LNCaP clone FGC (cell line): ENCODE data around the gene PPP2R5C.
A peak's percentile ranks its signal among the peaks of the same experiment; 100 is the strongest.
"Not testable (repeated sequence)": the region's sequence is repeated elsewhere in the genome, so short reads cannot be mapped to it uniquely, and the experiment has no call there.

Source experiments
- DNase-seq: peaks from one replicate; pipeline ENCODE4 v3.0.0-alpha.2; 2011; ENCODE audit warnings: low read depth
- H3K4me3 ChIP-seq: 2 replicates; pipeline ENCODE4 v1.5.1; 2011; ENCODE audit warnings: mild to moderate bottlenecking, low read depth, low read length, control low read depth
- TF ChIP-seq, protein P1 (sequence below): IDR thresholded peaks from 2 replicates; pipeline ENCODE4 v1.5.1; 2012; ENCODE audit warnings: mild to moderate bottlenecking; ENCODE audit not compliant: control insufficient read depth, insufficient read depth; ENCODE audit errors: extremely low read depth

PPP2R5C gene

GRCh38 chr14:101789222-101789621, 27.7 kb downstream of the PPP2R5C start:
- TF ChIP-seq, protein P1, sequence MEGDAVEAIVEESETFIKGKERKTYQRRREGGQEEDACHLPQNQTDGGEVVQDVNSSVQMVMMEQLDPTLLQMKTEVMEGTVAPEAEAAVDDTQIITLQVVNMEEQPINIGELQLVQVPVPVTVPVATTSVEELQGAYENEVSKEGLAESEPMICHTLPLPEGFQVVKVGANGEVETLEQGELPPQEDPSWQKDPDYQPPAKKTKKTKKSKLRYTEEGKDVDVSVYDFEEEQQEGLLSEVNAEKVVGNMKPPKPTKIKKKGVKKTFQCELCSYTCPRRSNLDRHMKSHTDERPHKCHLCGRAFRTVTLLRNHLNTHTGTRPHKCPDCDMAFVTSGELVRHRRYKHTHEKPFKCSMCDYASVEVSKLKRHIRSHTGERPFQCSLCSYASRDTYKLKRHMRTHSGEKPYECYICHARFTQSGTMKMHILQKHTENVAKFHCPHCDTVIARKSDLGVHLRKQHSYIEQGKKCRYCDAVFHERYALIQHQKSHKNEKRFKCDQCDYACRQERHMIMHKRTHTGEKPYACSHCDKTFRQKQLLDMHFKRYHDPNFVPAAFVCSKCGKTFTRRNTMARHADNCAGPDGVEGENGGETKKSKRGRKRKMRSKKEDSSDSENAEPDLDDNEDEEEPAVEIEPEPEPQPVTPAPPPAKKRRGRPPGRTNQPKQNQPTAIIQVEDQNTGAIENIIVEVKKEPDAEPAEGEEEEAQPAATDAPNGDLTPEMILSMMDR, result no peak
- no peak overlapping the region for H3K4me3 ChIP-seq
- DNase-seq, result no peak

DNA sequence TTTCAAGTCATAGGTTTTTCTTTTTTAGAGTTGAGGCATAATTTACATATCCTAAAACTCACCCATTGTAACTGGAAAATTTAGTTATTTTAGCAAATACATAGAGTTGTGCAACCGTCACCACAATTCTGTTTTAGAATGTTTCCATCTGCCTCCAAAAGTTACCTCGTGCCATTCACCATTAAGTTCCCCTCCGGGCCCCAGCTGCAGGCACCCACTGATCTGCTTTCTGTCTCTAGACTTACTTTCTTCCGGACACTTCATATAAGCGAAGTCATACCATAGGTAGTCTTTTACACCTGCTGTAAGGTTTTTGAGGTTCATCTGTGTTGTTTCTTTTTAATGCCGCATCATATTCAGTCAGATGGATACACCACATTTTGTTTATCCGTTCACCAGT, 28.7 kb downstream of the PPP2R5C start:
- TF ChIP-seq, protein P1, result no peak
- no peak overlapping the region for H3K4me3 ChIP-seq

DNA sequence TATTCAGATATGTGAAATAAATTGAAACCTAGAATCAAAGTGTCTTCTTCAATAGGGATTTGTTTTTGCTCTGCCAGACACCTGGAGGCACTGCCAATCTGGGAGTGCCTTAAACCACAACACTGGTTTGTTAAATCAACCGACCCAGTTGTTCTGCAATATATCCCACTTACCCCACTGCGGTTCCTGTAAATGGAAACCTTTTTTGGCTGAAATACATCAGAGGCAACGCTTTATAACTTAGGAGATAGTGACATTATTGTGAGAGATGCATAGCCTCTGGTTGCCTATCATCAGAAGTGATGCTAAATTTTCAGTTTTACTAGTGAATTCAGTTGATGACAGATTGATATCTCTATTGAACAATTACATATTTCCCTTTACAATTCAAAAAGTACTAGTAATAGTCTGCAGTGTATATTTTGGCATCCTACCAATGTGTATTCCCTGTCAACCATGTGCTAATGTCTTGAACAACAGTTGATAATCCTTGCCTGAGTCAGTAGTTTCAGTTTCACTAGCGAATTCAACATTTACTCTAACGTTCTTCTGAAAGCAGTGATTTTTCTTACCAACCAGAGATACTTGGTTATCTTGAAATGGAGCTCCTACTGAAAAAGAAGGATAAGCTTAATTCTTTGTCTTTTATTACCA, 30.5 kb downstream of the PPP2R5C start:
- peak; percentile 41 for DNase-seq
- TF ChIP-seq, protein P1, result no peak
- H3K4me3 ChIP-seq, result peak overlapping the region; percentile 46

More for the DNA sequence above, 28.7 kb downstream of the PPP2R5C start:
- DNase-seq, result no peak

DNA sequence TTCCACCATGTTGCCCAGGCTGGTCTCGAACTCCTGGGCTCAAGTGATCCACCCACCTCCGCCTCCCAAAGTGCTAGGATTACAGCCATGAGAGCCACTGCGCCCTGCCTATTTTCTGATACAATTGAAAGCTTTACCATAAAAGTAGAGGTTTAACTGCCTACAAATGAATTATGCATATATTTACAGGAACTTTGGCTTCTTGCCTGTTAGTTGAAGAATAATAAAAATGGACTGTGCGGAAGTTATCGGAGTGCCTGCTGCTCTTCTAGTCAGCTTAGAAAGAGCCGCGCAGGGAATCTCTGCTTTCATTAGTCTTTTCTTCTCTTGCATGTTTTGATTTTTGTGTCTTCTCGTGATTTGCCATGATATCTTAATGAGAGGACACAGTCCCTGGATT, 34.5 kb downstream of the PPP2R5C start:
- DNase-seq, result no peak
- no peak overlapping the region for H3K4me3 ChIP-seq
- TF ChIP-seq, protein P1, result no peak

- no peak overlapping the region for H3K4me3 ChIP-seq
- TF ChIP-seq, protein P1, result no peak
- no peak for DNase-seq
These were observed 35.0 kb downstream of the PPP2R5C start for GRCh38 chr14:101796479-101796878.

DNA sequence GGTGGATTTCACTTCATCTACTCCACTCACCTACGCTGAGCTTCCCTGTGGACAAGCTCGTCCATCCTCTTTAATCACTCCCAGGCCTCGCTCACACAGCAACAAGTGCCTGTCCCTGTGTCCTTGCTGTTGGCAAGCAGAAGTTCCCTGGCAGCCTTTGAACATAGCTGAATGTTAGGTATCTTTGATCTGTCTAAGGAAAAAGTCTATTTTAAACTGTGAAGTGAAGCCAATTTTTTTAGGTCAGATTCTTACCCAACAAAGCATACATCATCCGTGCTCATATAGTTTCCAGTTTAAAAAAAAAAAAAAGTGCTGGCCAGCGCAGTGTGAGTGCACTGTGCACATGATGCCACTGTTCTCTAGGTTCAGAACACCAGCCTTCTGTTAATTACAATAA, 36.3 kb downstream of the PPP2R5C start:
- no peak overlapping the region for H3K4me3 ChIP-seq
- DNase-seq, result no peak
- TF ChIP-seq, protein P1, result no peak

- H3K4me3 ChIP-seq, DNase-seq: not testable (repeated sequence)
These were observed 42.9 kb downstream of the PPP2R5C start for GRCh38 chr14:101804373-101804772.

DNA sequence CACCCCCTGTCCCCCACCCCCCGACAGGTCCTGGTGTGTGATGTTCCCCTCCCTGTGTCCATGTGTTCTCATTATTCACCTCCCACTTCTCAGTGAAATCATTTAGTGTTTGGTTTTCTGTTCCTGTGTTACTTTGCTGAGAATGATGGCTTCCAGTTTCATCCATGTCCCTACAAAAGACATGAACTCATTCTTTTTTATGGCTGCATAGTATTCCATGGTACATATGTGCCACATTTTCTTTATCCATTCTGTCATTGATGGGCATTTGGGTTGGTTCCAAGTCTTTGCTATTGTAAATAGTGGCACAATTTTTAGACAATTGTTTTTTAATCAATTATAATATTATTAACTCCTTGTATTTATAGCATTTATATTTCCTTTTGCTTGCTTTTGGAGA, 44.7 kb downstream of the PPP2R5C start:
- not testable (repeated sequence) for DNase-seq, H3K4me3 ChIP-seq
